Fibroblast of lung (primary cell): ENCODE results near the gene PAIP1.

Experiments used
- EZH2 ChIP-seq: IDR thresholded peaks from 2 replicates; pipeline ENCODE4 v1.5.1; 2012; ENCODE audit warnings: low read length, control low read depth, mild to moderate bottlenecking; ENCODE audit errors: missing control alignments
- TF ChIP-seq, protein P1 (sequence below), 2 donors: IDR thresholded peaks in 1 of 2; conservative IDR thresholded peaks in 1 of 2; 1 replicate in 1 of 2; 2 replicates in 1 of 2; pipeline ENCODE4 v1.5.1; 2011 to 2012; ENCODE audit warnings: low read length in 2 of 2, control low read depth in 1 of 2, inconsistent platforms in 1 of 2, low read depth in 1 of 2, mild to moderate bottlenecking in 1 of 2

DNA sequence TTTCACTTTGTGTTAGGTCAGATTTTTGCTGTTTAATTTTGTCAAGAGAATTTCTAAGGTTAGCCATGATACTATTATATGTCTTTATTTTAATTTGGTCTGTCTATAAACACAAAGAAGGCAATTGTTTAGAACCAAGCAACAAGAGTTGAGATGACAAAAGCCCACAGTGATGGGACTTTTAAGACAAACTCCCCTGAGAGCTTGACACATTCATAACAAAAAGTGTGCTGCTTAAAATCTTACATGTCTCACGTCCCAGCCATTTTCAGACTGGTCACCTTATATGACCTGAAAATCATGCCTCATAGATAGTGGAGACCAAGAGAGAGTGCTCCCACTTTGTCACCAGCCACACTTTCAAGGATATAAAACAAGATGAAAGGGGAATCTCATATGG, 24.5 kb upstream of the PAIP1 start:
- TF ChIP-seq EZH2: no peak
- TF ChIP-seq, protein P1, sequence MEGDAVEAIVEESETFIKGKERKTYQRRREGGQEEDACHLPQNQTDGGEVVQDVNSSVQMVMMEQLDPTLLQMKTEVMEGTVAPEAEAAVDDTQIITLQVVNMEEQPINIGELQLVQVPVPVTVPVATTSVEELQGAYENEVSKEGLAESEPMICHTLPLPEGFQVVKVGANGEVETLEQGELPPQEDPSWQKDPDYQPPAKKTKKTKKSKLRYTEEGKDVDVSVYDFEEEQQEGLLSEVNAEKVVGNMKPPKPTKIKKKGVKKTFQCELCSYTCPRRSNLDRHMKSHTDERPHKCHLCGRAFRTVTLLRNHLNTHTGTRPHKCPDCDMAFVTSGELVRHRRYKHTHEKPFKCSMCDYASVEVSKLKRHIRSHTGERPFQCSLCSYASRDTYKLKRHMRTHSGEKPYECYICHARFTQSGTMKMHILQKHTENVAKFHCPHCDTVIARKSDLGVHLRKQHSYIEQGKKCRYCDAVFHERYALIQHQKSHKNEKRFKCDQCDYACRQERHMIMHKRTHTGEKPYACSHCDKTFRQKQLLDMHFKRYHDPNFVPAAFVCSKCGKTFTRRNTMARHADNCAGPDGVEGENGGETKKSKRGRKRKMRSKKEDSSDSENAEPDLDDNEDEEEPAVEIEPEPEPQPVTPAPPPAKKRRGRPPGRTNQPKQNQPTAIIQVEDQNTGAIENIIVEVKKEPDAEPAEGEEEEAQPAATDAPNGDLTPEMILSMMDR (conservative IDR thresholded peaks at IDR 0.05 in 1 of 2, IDR thresholded peaks at IDR 0.05 in 1 of 2; ENCODE audit: low read depth in 1 of 2, low read length in 2 of 2): no peak
